ENCODE results near the gene NSG2.

The NSG2 gene

GRCh38 chr5:174120401-174121005 is 75.0 kb downstream of the NSG2 start:
- no peak for DNase-seq (ENCODE audit: low read depth in 2 of 2)
- H3K4me3 ChIP-seq (replicated peaks in 1 of 2; ENCODE audit: low read depth in 2 of 2, low read length in 2 of 2) = no peak overlapping the region
- TF ChIP-seq CTCF (IDR thresholded peaks at IDR 0.05; ENCODE audit: low read depth, low read length) = no peak

DNA sequence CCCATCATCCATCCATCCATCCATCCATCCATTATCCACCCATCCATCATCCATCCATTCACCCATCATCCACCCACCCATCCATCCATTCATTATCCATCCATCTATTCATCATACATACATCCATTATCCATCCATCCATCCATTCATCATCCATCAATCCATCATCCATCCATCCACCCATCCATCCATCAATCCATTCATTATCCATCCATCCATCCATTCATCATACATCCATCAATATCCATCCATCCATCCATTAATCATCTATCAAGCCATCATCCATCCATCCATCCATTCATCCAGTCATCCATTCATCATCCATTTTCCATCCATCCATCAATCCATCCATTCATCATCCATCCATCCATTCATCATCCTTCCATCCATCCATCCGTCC is 89.0 kb downstream of the NSG2 start:
- H3K4me3 ChIP-seq (replicated peaks in 1 of 2; ENCODE audit: low read depth in 2 of 2, low read length in 2 of 2) = no peak overlapping the region
- no peak for DNase-seq (ENCODE audit: low read depth in 2 of 2)
- no peak for TF ChIP-seq CTCF (IDR thresholded peaks at IDR 0.05; ENCODE audit: low read depth, low read length)

- no peak overlapping the region for H3K4me3 ChIP-seq (replicated peaks in 1 of 2; ENCODE audit: low read depth in 2 of 2, low read length in 2 of 2)
- no peak for DNase-seq (ENCODE audit: low read depth in 2 of 2)
- no peak for TF ChIP-seq CTCF (IDR thresholded peaks at IDR 0.05; ENCODE audit: low read depth, low read length)
Measured at GRCh38 chr5:174139623-174140022, 94.1 kb downstream of the NSG2 start.

- no peak for DNase-seq (ENCODE audit: low read depth in 2 of 2)
- no peak for TF ChIP-seq CTCF (IDR thresholded peaks at IDR 0.05; ENCODE audit: low read depth, low read length)
- no peak overlapping the region for H3K4me3 ChIP-seq (replicated peaks in 1 of 2; ENCODE audit: low read depth in 2 of 2, low read length in 2 of 2)
Measured at GRCh38 chr5:174140452-174141020, 95.0 kb downstream of the NSG2 start.

- H3K4me3 ChIP-seq (replicated peaks in 1 of 2; ENCODE audit: low read depth in 2 of 2, low read length in 2 of 2) = no peak overlapping the region
- TF ChIP-seq CTCF (IDR thresholded peaks at IDR 0.05; ENCODE audit: low read depth, low read length) = no peak
- no peak for DNase-seq (ENCODE audit: low read depth in 2 of 2)
Measured at GRCh38 chr5:174141398-174141797, 95.9 kb downstream of the NSG2 start.

DNA sequence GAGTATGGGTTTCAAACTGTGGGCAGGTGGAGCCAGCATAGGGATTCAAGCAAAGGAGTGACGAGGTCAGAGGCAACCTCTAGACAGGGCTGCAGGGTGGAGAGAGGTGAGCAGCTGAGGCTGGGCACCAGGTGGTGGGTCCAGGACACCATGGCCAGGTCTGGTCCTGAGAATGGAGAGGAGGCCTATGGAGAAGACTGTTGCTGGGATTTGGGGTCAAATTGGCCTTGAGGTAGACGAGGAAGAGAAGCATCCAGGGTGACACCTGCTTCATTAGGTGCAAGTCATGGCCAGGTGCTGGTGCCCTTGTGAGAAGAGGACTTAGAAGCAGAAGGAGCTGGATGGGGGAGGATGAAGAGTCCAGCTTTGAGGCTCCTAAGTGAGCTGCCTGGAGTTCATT is 99.6 kb downstream of the NSG2 start:
- DNase-seq (ENCODE audit: low read depth in 2 of 2) = no peak
- H3K4me3 ChIP-seq (replicated peaks in 1 of 2; ENCODE audit: low read depth in 2 of 2, low read length in 2 of 2) = no peak overlapping the region
- no peak for TF ChIP-seq CTCF (IDR thresholded peaks at IDR 0.05; ENCODE audit: low read depth, low read length)

DNA sequence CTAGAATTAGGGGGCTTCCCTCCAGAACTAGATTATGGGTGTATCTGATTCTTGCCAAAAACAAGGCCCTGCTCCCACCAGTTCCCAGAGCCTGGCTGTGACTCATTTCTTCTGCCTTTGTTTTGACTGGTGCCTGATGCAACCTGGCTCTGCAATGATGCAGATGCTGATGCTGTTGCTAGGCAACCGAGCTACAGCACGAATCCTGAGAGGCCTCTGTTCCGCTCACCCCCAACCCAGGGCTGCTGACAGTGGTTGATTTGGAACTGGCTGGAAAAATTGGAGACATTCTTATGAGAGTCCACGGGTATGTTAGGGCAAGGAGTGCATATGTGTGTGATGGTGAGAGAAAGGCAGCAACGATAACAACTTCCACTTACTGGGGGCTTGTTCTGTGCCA is 100.3 kb downstream of the NSG2 start:
- H3K4me3 ChIP-seq (replicated peaks in 1 of 2; ENCODE audit: low read depth in 2 of 2, low read length in 2 of 2) = no peak overlapping the region
- DNase-seq (ENCODE audit: low read depth in 2 of 2) = peak; percentile 3
- no peak for TF ChIP-seq CTCF (IDR thresholded peaks at IDR 0.05; ENCODE audit: low read depth, low read length)
